Kidney (tissue), 14 donors: ENCODE results near the gene AHDC1. TPM values are rescaled to one million over a fixed set of nuclear protein-coding genes. Genes with fewer than 3 reads are reported as not detected.

ENCODE experiments used
- DNase-seq, 5 donors: peaks; one replicate each; pipeline ENCODE4 v3.0.0-alpha.2; 2013 to 2020
- FAIRE-seq: peaks from 2 replicates; lab custom pipeline; 2012; peaks lifted over from hg19 to GRCh38; lab: Jason Lieb, UNC
- H3K27ac ChIP-seq, 2 donors: one replicate each; pipeline ENCODE4 v1.7.0; 2013; ENCODE audit warnings: low read depth in 2 of 2, low read length in 2 of 2, inconsistent platforms in 1 of 2
- H3K27me3 ChIP-seq: one replicate; pipeline ENCODE4 v1.7.1; 2013; ENCODE audit warnings: low read length, inconsistent platforms; ENCODE audit not compliant: control insufficient read depth, insufficient read depth
- H3K36me3 ChIP-seq, 3 donors: one replicate each; pipeline versions ENCODE4 v1.7.0 to v1.7.1; 2013; ENCODE audit warnings: low read length in 3 of 3, control low read depth in 1 of 3, inconsistent platforms in 1 of 3; ENCODE audit not compliant: insufficient read depth in 3 of 3, control insufficient read depth in 2 of 3
- H3K4me1 ChIP-seq, 3 donors: one replicate each; pipeline versions ENCODE4 v1.7.0 to v1.7.1; 2013; ENCODE audit warnings: low read length in 3 of 3, inconsistent platforms in 1 of 3, low read depth in 1 of 3; ENCODE audit not compliant: control insufficient read depth in 2 of 3, insufficient read depth in 2 of 3
- H3K4me3 ChIP-seq, 3 donors: one replicate each; pipeline versions ENCODE4 v1.7.0 to v1.8.1; 2013; ENCODE audit warnings: low read length in 3 of 3, control low read depth in 1 of 3, inconsistent platforms in 1 of 3
- H3K9ac ChIP-seq, 3 donors: one replicate each; pipeline versions ENCODE4 v1.7.0 to v1.7.1; 2013; ENCODE audit warnings: low read length in 3 of 3, control low read depth in 1 of 3, inconsistent platforms in 1 of 3
- H3K9me3 ChIP-seq, 3 donors: one replicate each; pipeline versions ENCODE4 v1.7.0 to v1.7.1; 2013; ENCODE audit warnings: low read length in 3 of 3, control low read depth in 1 of 3, inconsistent platforms in 1 of 3; ENCODE audit not compliant: control insufficient read depth in 2 of 3, insufficient read depth in 1 of 3
- intact Hi-C: fragments of 100-400 bp; cut with DNase I; formaldehyde crosslinking; loops from one replicate; pipeline ENCODE4 v1.11.1; 2022
- polyA plus RNA-seq: library from polyadenylated mRNA; stranded (reverse); fragments of 350-450 nt; fragmentation: Illumina TruSeq; extraction: RNeasy Lipid Tissue Mini Kit (QIAGEN cat#74804); gene quantifications from one replicate; pipeline ENCODE4 v1.2.3, GENCODE V29; 2014; ENCODE audit warnings: low read depth, low replicate concordance; ENCODE audit not compliant: insufficient read depth
- total RNA-seq: library from RNA; stranded (reverse); fragmentation: NEBNext Ultra II Directional; extraction: Animal tissue kit (Norgen Biotek cat#: 25700); gene quantifications from one replicate; pipeline ENCODE4 v1.2.1, GENCODE V29; 2021
- TF ChIP-seq, protein P1 (sequence below): IDR thresholded peaks from 3 replicates; pipeline ENCODE4 v1.5.1; 2012; ENCODE audit warnings: mild to moderate bottlenecking, moderate library complexity, borderline replicate concordance; ENCODE audit not compliant: insufficient read depth; ENCODE audit errors: extremely low read depth
- donor health status: control.
- donor health status: control.
- donor health status: control.
- donor health status: control.
- donor health status: control.
- donor health status: DM: yes; HTN: yes; CAD: no.
- donor health status: Normal renal cell carcinoma (clear cell type).

AHDC1 gene
- total and polyA plus RNA-seq, 2 donors from 2014 or later, result 8.5 to 48.2 TPM

DNA sequence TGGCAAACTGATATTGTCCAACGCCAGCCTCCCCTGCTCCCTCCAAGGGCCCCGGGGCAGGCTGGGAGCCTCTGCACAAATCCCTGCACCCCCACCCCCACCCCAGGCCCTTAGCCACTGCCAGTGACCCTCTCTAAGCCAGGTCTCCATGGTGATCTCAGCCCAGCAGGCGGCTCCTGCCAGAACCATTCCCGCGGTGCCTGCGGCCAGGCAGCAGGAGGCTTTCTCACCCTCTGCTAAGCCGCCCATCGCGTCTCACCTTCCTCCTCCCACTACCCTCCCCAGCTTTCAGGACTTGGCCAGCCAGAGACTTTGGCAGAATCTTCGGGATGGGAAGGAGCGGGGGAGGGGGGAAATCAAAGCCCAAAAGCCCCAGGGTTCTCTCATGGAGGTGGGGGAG lies 67.2 kb downstream of the AHDC1 start:
- TF ChIP-seq, protein P1, sequence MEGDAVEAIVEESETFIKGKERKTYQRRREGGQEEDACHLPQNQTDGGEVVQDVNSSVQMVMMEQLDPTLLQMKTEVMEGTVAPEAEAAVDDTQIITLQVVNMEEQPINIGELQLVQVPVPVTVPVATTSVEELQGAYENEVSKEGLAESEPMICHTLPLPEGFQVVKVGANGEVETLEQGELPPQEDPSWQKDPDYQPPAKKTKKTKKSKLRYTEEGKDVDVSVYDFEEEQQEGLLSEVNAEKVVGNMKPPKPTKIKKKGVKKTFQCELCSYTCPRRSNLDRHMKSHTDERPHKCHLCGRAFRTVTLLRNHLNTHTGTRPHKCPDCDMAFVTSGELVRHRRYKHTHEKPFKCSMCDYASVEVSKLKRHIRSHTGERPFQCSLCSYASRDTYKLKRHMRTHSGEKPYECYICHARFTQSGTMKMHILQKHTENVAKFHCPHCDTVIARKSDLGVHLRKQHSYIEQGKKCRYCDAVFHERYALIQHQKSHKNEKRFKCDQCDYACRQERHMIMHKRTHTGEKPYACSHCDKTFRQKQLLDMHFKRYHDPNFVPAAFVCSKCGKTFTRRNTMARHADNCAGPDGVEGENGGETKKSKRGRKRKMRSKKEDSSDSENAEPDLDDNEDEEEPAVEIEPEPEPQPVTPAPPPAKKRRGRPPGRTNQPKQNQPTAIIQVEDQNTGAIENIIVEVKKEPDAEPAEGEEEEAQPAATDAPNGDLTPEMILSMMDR, result no peak
- Histone ChIP-seq H3K9ac (peak overlapping the region in 1 of 3 donors; percentile 73), H3K9me3 (no peaks in the 10 kb centered on the region), H3K27me3 (no peaks in the 10 kb centered on the region), H3K4me3 (no peak overlapping the region), H3K27ac (peak overlapping the region; percentile 67 to 77), H3K4me1 (peaks cover 3 to 25% (median 6%) of the 10 kb centered on the region in 3 donors), H3K36me3 (peaks cover 5 to 11% (median 6%) of the 10 kb centered on the region in 3 donors)
- no peak for FAIRE-seq
- intact Hi-C loops, result no loop called here
- peak; percentile 80 to 89 (median 85) for DNase-seq

DNA sequence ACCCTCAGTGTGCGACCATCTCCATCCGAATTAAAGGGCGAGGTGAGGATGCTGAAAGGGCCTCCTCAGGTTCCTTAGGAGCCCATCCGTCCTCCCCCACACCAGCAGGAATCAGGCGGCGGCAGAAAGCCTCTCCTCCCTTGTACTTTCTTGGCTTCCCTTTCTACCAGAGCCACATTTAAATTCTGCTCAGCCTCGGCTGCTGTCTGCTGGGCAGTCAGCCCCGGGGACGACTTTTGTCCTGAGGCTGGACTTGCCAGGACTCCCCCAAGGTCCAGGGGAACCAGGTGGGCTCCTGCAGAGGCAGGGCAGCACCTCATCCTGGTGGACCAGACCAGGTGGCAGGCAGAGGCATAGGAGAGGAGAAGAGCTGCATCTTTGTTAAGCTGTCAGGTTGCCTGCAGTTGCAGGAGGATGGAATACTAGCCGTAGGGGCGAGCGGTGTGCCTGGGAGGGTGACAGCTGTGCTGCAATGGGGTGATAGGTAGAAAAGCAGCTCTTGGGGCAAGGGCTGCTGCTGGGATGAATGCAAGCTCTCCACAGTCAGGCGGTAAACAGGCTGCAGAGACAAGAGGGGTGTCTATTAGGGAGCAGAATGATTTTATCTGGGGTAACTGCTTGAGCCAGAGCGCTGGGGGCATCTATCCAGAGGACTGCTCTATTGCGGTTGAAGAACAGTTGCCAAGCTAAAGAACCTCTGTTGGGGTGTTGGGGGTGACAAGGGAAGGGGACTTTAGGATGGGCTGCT lies 67.8 kb downstream of the AHDC1 start:
- H3K4me3 ChIP-seq, result no peak overlapping the region

DNA sequence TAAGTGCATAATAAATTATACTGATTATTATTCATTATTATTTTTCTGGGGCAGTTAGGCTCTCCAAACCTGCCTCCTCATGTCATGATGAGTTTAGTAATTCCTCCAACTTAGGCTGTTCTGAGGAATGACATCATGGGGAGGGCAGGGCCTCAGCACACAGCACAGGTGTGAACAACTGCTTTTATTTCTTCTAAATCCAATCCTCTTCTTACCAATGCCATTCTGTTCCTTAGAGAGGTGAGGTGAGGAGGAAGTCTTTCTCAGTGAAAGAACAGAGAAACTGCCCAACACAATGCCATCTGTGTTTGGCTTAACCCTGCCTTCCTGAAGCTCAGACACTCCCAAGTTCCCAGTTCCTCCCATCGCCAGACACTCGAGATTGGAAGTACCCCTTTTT lies 68.6 kb downstream of the AHDC1 start:
- Histone ChIP-seq H3K27ac (no peak overlapping the region), H3K4me3 (no peak overlapping the region), H3K9ac (peak overlapping the region in 1 of 3 donors; percentile 16), H3K4me1 (peaks cover 3 to 23% (median 5%) of the 10 kb centered on the region in 3 donors), H3K9me3 (no peaks in the 10 kb centered on the region), H3K27me3 (no peaks in the 10 kb centered on the region), H3K36me3 (peaks cover 5 to 11% (median 6%) of the 10 kb centered on the region in 3 donors)
- no peak for FAIRE-seq
- DNase-seq, result no peak
- intact Hi-C loops, result no loop called here
- TF ChIP-seq, protein P1, result no peak

More for the DNA sequence above, 67.8 kb downstream of the AHDC1 start:
- peaks cover 5 to 11% (median 6%) of the 10 kb centered on the region in 3 donors for H3K36me3 ChIP-seq
- H3K4me1 ChIP-seq, result peaks cover 3 to 25% (median 5%) of the 10 kb centered on the region in 3 donors
- TF ChIP-seq, protein P1, result no peak
- intact Hi-C loops, result no loop called here
- DNase-seq (no peak), FAIRE-seq (no peak)
- H3K27me3 ChIP-seq, result no peaks in the 10 kb centered on the region
- no peaks in the 10 kb centered on the region for H3K9me3 ChIP-seq
- H3K9ac ChIP-seq, result no peak overlapping the region
- H3K27ac ChIP-seq, result peak overlapping the region in 1 of 2 donors; percentile 28
